H9 (cell line): Measurements from ENCODE around the gene DNER. TPM values are rescaled to one million over a fixed set of nuclear protein-coding genes. Genes with fewer than 3 reads are reported as not detected.
A peak's percentile ranks its signal among the peaks of the same experiment; 100 is the strongest.

Experiments
- DNase-seq: peaks from one replicate; pipeline ENCODE4 v3.0.0-alpha.2; 2017
- H2AFZ ChIP-seq: one replicate; pipeline ENCODE4 v1.6.1; 2013; ENCODE audit warnings: mild to moderate bottlenecking, low read length, control low read depth, moderate library complexity
- H2AK5ac ChIP-seq: 2 replicates; pipeline ENCODE4 v1.6.1; 2013; ENCODE audit warnings: low read length, control low read depth, mixed read lengths; ENCODE audit not compliant: insufficient read length
- H2BK120ac ChIP-seq: one replicate; pipeline ENCODE4 v1.6.1; 2013; ENCODE audit warnings: low read depth, mild to moderate bottlenecking, low read length, control low read depth, inconsistent platforms; ENCODE audit not compliant: poor library complexity, severe bottlenecking
- H2BK12ac ChIP-seq: 2 replicates; pipeline ENCODE4 v1.6.1; 2013; ENCODE audit warnings: low read length, control low read depth, mixed read lengths, low read depth; ENCODE audit not compliant: insufficient read length
- H2BK15ac ChIP-seq: 2 replicates; pipeline ENCODE4 v1.6.1; 2013; ENCODE audit warnings: low read depth, low read length, control low read depth
- H2BK20ac ChIP-seq: one replicate; pipeline ENCODE4 v1.6.1; 2013; ENCODE audit warnings: low read depth, mild to moderate bottlenecking, low read length, control low read depth, inconsistent platforms; ENCODE audit not compliant: poor library complexity, severe bottlenecking
- H2BK5ac ChIP-seq: 2 replicates; pipeline ENCODE4 v1.6.1; 2013; ENCODE audit warnings: low read length, control low read depth, mixed read lengths; ENCODE audit not compliant: insufficient read length
- H3K14ac ChIP-seq: 2 replicates; pipeline ENCODE4 v1.6.1; 2013; ENCODE audit warnings: low read length, control low read depth; ENCODE audit not compliant: insufficient read depth
- H3K18ac ChIP-seq: 2 replicates; pipeline ENCODE4 v1.6.1; 2013; ENCODE audit warnings: low read depth, mild to moderate bottlenecking, mixed read lengths, low read length, control low read depth; ENCODE audit not compliant: insufficient read length
- H3K23ac ChIP-seq: 2 replicates; pipeline ENCODE4 v1.6.1; 2013; ENCODE audit warnings: low read length, control low read depth, mixed read lengths, low read depth; ENCODE audit not compliant: insufficient read length
- H3K23me2 ChIP-seq: 2 replicates; pipeline ENCODE4 v1.6.1; 2013; ENCODE audit warnings: low read depth, mild to moderate bottlenecking, mixed read lengths, low read length, control low read depth; ENCODE audit not compliant: insufficient read length, poor library complexity, severe bottlenecking
- H3K27ac ChIP-seq: 2 replicates; pipeline ENCODE4 v1.5.1; 2013; ENCODE audit warnings: low read length, control low read depth, mixed read lengths, low read depth; ENCODE audit not compliant: insufficient read length
- H3K27me3 ChIP-seq: 2 replicates; pipeline ENCODE4 v1.6.1; 2013; ENCODE audit warnings: low read length, control low read depth, inconsistent platforms; ENCODE audit not compliant: insufficient read depth
- H3K4ac ChIP-seq: 2 replicates; pipeline ENCODE4 v1.6.1; 2013; ENCODE audit warnings: low read depth, mild to moderate bottlenecking, control low read depth, inconsistent platforms, low read length, moderate library complexity
- H3K4me1 ChIP-seq: 2 replicates; pipeline ENCODE4 v1.6.1; 2013; ENCODE audit warnings: low read length, control low read depth, inconsistent platforms; ENCODE audit not compliant: insufficient read depth
- H3K4me2 ChIP-seq: 2 replicates; pipeline ENCODE4 v1.6.1; 2013; ENCODE audit warnings: low read length, control low read depth, mixed read lengths; ENCODE audit not compliant: insufficient read length, insufficient read depth
- H3K56ac ChIP-seq: 2 replicates; pipeline ENCODE4 v1.6.1; 2013; ENCODE audit warnings: low read depth, mild to moderate bottlenecking, mixed read lengths, low read length, control low read depth; ENCODE audit not compliant: insufficient read length
- H3K79me1 ChIP-seq: 2 replicates; pipeline ENCODE4 v1.6.1; 2013; ENCODE audit warnings: low read depth, mild to moderate bottlenecking, moderate library complexity, low read length, control low read depth, inconsistent platforms; ENCODE audit not compliant: insufficient read depth, poor library complexity, severe bottlenecking
- H3K79me2 ChIP-seq: 2 replicates; pipeline ENCODE4 v1.6.1; 2013; ENCODE audit warnings: low read length, control low read depth, inconsistent platforms; ENCODE audit not compliant: insufficient read depth
- H3K9ac ChIP-seq: 2 replicates; pipeline ENCODE4 v1.6.1; 2013; ENCODE audit warnings: low read length, control low read depth, mixed read lengths; ENCODE audit not compliant: insufficient read length; ENCODE audit errors: extremely low read depth
- H3K9me3 ChIP-seq: one replicate; pipeline ENCODE4 v1.6.1; 2013; ENCODE audit warnings: low read depth, low read length, inconsistent platforms; ENCODE audit not compliant: control insufficient read depth
- H3T11ph ChIP-seq: one replicate; pipeline ENCODE4 v1.6.1; 2013; ENCODE audit warnings: mild to moderate bottlenecking, low read length, control low read depth, inconsistent platforms
- H4K20me1 ChIP-seq: one replicate; pipeline ENCODE4 v1.6.1; 2013; ENCODE audit not compliant: control insufficient read depth, insufficient read length, insufficient read depth
- H4K5ac ChIP-seq: 2 replicates; pipeline ENCODE4 v1.6.1; 2013; ENCODE audit warnings: low read depth, mild to moderate bottlenecking, mixed read lengths, low read length, control low read depth; ENCODE audit not compliant: insufficient read length
- H4K8ac ChIP-seq: replicated peaks from 2 replicates; pipeline ENCODE4 v1.6.1; 2013; ENCODE audit warnings: low read length, control low read depth, mixed read lengths, low read depth; ENCODE audit not compliant: insufficient read length
- H4K91ac ChIP-seq: 2 replicates; pipeline ENCODE4 v1.6.1; 2013; ENCODE audit warnings: low read depth, mild to moderate bottlenecking, moderate library complexity, mixed read lengths, low read length, control low read depth; ENCODE audit not compliant: insufficient read length
- H3K27ac Mint-ChIP-seq, 3 experiments: 2 replicates in 2 of 3; 3 replicates in 1 of 3; pipeline ENCODE4 v1.8.0; 2020 to 2021; ENCODE audit warnings: mixed read lengths in 3 of 3, mild to moderate bottlenecking in 1 of 3, moderate library complexity in 1 of 3
- H3K27me3 Mint-ChIP-seq: 2 replicates; pipeline ENCODE4 v1.8.0; 2021; ENCODE audit warnings: low read depth, mild to moderate bottlenecking, moderate library complexity, mixed read lengths
- H3K36me3 Mint-ChIP-seq, 3 experiments: 2 replicates in 2 of 3; 3 replicates in 1 of 3; pipeline ENCODE4 v1.8.0; 2020 to 2021; ENCODE audit warnings: low read depth in 3 of 3, mixed read lengths in 3 of 3; ENCODE audit not compliant: insufficient read depth in 1 of 3
- H3K4me1 Mint-ChIP-seq, 2 experiments: 2 replicates each; pipeline ENCODE4 v1.8.0; 2020; ENCODE audit warnings: mixed read lengths in 2 of 2
- H3K4me3 Mint-ChIP-seq, 2 experiments: 2 replicates in 1 of 2; 3 replicates in 1 of 2; pipeline ENCODE4 v1.8.0; 2020 to 2021; ENCODE audit warnings: mild to moderate bottlenecking in 2 of 2, mixed read lengths in 2 of 2, moderate library complexity in 1 of 2
- H3K9me3 Mint-ChIP-seq, 2 experiments: 2 replicates in 1 of 2; 3 replicates in 1 of 2; pipeline ENCODE4 v1.8.0; 2020; ENCODE audit warnings: mild to moderate bottlenecking in 2 of 2, mixed read lengths in 2 of 2, moderate library complexity in 1 of 2
- WGBS: extraction: QIAGEN DNeasy Blood & Tissue Kit; methylation state at CpG from one replicate; pipeline ENCODE4 v1.1.7; 2013; ENCODE audit warnings: missing lambda C conversion rate, low lambda C conversion rate, mixed read lengths; ENCODE audit not compliant: insufficient read length; ENCODE audit errors: extremely low coverage; 5-methylcytosine and 5-hydroxymethylcytosine counted together
- total RNA-seq: library from RNA; stranded (reverse); gene quantifications from 2 replicates; pipeline ENCODE4 v1.2.1, GENCODE V29; 2021
- TF ChIP-seq, protein P1 (sequence below): fragments of 200-600 bp; sonication (generic); conservative IDR thresholded peaks from 3 replicates; pipeline ENCODE4 v1.8.0; 2021; ENCODE audit warnings: antibody characterized with exemption, mild to moderate bottlenecking

DNER gene
- total RNA-seq, 1 experiment from 2014 or later: 1.0 TPM

GRCh38 chr2:229591611-229592010 is 122.7 kb downstream of the DNER start:
- H2BK5ac ChIP-seq: no peak overlapping the region
- no peak overlapping the region for H2BK120ac ChIP-seq
- no peak overlapping the region for H2BK20ac ChIP-seq
- Mint-ChIP-seq H3K27ac (peak overlapping the region in 1 of 3 experiments; percentile 73; a peak in 1 of 7 replicates), H3K4me3 (no peak overlapping the region), H3K4me1 (peaks cover 6% of the 10 kb centered on the region in 2 experiments), H3K9me3 (no peaks in the 10 kb centered on the region), H3K27me3 (peaks cover 2% of the 10 kb centered on the region), H3K36me3 (no peaks in the 10 kb centered on the region)
- H3K27me3 ChIP-seq: no peaks in the 10 kb centered on the region
- no peak overlapping the region for H3K9ac ChIP-seq
- no peak overlapping the region for H3T11ph ChIP-seq
- H3K79me2 ChIP-seq: no peaks in the 10 kb centered on the region
- H4K8ac ChIP-seq: no peak overlapping the region
- WGBS: no CpG with 5 or more reads among the region's 9 CpGs
- no peak overlapping the region for H3K27ac ChIP-seq
- H4K5ac ChIP-seq: no peak overlapping the region
- no peak overlapping the region for H3K23ac ChIP-seq
- H3K4ac ChIP-seq: no peak overlapping the region
- no peak overlapping the region for H2BK12ac ChIP-seq
- no peak overlapping the region for H2AFZ ChIP-seq
- no peak overlapping the region for H4K91ac ChIP-seq
- H3K4me1 ChIP-seq: peaks cover 3% of the 10 kb centered on the region; the same call in 1 of the 2 replicates
- H3K56ac ChIP-seq: no peak overlapping the region
- H3K18ac ChIP-seq: no peak overlapping the region
- no peak overlapping the region for H2BK15ac ChIP-seq
- no peak for DNase-seq
- no peaks in the 10 kb centered on the region for H3K79me1 ChIP-seq
- no peak overlapping the region for H3K14ac ChIP-seq
- H2AK5ac ChIP-seq: no peak overlapping the region
- H3K9me3 ChIP-seq: no peaks in the 10 kb centered on the region
- H3K23me2 ChIP-seq: no peaks in the 10 kb centered on the region
- no peak overlapping the region for H3K4me2 ChIP-seq
- H4K20me1 ChIP-seq: no peaks in the 10 kb centered on the region
- TF ChIP-seq, protein P1, sequence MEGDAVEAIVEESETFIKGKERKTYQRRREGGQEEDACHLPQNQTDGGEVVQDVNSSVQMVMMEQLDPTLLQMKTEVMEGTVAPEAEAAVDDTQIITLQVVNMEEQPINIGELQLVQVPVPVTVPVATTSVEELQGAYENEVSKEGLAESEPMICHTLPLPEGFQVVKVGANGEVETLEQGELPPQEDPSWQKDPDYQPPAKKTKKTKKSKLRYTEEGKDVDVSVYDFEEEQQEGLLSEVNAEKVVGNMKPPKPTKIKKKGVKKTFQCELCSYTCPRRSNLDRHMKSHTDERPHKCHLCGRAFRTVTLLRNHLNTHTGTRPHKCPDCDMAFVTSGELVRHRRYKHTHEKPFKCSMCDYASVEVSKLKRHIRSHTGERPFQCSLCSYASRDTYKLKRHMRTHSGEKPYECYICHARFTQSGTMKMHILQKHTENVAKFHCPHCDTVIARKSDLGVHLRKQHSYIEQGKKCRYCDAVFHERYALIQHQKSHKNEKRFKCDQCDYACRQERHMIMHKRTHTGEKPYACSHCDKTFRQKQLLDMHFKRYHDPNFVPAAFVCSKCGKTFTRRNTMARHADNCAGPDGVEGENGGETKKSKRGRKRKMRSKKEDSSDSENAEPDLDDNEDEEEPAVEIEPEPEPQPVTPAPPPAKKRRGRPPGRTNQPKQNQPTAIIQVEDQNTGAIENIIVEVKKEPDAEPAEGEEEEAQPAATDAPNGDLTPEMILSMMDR: no peak
